Heart left ventricle (tissue), 13 donors: ENCODE measurements around the gene CTAGE1.

Experiments used
- POLR2A ChIP-seq, 2 donors: fragments of 450-650 bp; IDR thresholded peaks; one replicate each; pipeline ENCODE4 v1.6.1; 2017; ENCODE audit warnings: antibody characterized with exemption in 2 of 2, mild to moderate bottlenecking in 2 of 2, moderate library complexity in 2 of 2
- TF ChIP-seq, protein P1 (sequence below), 12 donors: fragments of 200-600 bp; sonication (generic) in 4 of 12; IDR thresholded peaks; one replicate each; pipeline versions ENCODE4 v1.5.0 to v1.8.0; 2018 to 2022; ENCODE audit warnings: antibody characterized with exemption in 12 of 12, mild to moderate bottlenecking in 5 of 12
- donor health status: ischemic (EF 13 %, LVEDD 7.1; RV severe dilation, severe dysfunction).
- donor health status: DM: no; HTN: yes; CAD: no.
- donor health status: DM: no; HTN: no; CAD: no.
- donor health status: ischemic (EF 25% LVEDD 6.9; RV normal size, moderate dysfunction).
- donor health status: ischemic (EF 25% LVEDD 5.7; RV mildly dilated, moderate dysfunction).
- donor health status: ischemic (EF 35%, LVEDD 5.7; RV mildly dilated, moderate dysfunction).
- donor health status: nonischemic (EF 11% LVEDD 7.7; RV severe dilation, severe dysfunction).
- donor health status: DM: yes; HTN: yes; CAD: no.
- donor health status: PGD.
- donor health status: ischemic (EF 29% LVEDD 5.4; RV normal size, mild dysfunction).
- donor health status: nonischemic (EF 23%, LVEDD 6.1; RV moderate dilation, normal function).

DNA sequence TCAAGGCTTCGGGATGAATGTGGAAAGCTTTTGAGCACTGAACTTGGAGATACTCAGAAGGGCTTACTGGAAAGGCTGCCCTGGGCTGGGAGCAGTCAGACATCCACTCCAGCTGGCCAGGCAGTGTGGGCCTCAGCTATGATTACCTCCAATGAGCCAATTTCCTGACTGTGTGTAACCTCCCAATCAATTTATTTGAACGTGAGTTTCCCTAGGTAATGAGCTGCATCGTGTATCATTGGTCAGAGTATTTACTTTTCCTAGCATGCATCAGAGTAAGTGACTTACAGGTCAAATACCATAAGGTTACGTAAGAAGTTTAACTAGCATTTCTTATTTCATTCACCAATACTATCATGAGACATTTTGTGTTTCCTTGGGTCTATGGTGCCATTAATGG, 11.0 kb upstream of the CTAGE1 start:
- TF ChIP-seq POLR2A (IDR thresholded peaks at IDR 0.05) = no peak
- TF ChIP-seq, protein P1, sequence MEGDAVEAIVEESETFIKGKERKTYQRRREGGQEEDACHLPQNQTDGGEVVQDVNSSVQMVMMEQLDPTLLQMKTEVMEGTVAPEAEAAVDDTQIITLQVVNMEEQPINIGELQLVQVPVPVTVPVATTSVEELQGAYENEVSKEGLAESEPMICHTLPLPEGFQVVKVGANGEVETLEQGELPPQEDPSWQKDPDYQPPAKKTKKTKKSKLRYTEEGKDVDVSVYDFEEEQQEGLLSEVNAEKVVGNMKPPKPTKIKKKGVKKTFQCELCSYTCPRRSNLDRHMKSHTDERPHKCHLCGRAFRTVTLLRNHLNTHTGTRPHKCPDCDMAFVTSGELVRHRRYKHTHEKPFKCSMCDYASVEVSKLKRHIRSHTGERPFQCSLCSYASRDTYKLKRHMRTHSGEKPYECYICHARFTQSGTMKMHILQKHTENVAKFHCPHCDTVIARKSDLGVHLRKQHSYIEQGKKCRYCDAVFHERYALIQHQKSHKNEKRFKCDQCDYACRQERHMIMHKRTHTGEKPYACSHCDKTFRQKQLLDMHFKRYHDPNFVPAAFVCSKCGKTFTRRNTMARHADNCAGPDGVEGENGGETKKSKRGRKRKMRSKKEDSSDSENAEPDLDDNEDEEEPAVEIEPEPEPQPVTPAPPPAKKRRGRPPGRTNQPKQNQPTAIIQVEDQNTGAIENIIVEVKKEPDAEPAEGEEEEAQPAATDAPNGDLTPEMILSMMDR (IDR thresholded peaks at IDR 0.05) = no peak
